ENCODE measurements around the gene THRB.

- TF ChIP-seq POLR2A (IDR thresholded peaks at IDR 0.05) (no peak), CTCF (IDR thresholded peaks at IDR 0.05) (no peak)
These were observed 302.1 kb downstream of the THRB start for GRCh38 chr3:24192469-24193056.

Data from heart left ventricle (tissue), 13 donors.